Stimulated activated CD8-positive, alpha-beta memory T cell treated with anti-CD3 and anti-CD28 coated beads, Interleukin-15, amount 100 ng/mL, for 4 hours (primary cell): Measurements from ENCODE around the gene CC2D1A.

Experiments
- DNase-seq, 2 donors: peaks; one replicate each; pipeline ENCODE4 v3.0.0-alpha.2; 2020; ENCODE audit warnings: low read depth in 2 of 2

The CC2D1A gene

GRCh38 chr19:13935765-13936510 lies 29.9 kb downstream of the CC2D1A start:
- no peak for DNase-seq

GRCh38 chr19:13937479-13938300 lies 31.7 kb downstream of the CC2D1A start:
- DNase-seq = no peak

GRCh38 chr19:13938301-13939064 lies 32.5 kb downstream of the CC2D1A start, which contains the start of gene PODNL1:
TSS of gene PODNL1 (minus strand) at chr19:13938417. CDS start at chr19:13938181, 236 bp downstream.
- DNase-seq = no peak

- DNase-seq = no peak
These were observed 36.2 kb downstream of the CC2D1A start for GRCh38 chr19:13942023-13942684.

- DNase-seq = no peak
These were observed 40.4 kb downstream of the CC2D1A start for GRCh38 chr19:13946414-13946813.

- no peak for DNase-seq
These were observed 45.0 kb downstream of the CC2D1A start for GRCh38 chr19:13951043-13951442.

GRCh38 chr19:13951799-13952153 lies 45.8 kb downstream of the CC2D1A start:
- no peak for DNase-seq

- peak; percentile 96 to 99 for DNase-seq
These were observed 46.3 kb downstream of the CC2D1A start, which contains the start of gene DCAF15 for GRCh38 chr19:13952154-13952930. TSS of gene DCAF15 (plus strand) at chr19:13952509. CDS start at chr19:13952513, 4 bp downstream.

GRCh38 chr19:13952931-13953531 lies 47.0 kb downstream of the CC2D1A start:
- DNase-seq = no peak

GRCh38 chr19:13954185-13954584 lies 48.2 kb downstream of the CC2D1A start:
- no peak for DNase-seq

GRCh38 chr19:13955662-13956364 lies 49.8 kb downstream of the CC2D1A start:
- DNase-seq = no peak

- DNase-seq = no peak
These were observed 50.4 kb downstream of the CC2D1A start for GRCh38 chr19:13956365-13956744.

- DNase-seq = no peak
These were observed 51.0 kb downstream of the CC2D1A start for GRCh38 chr19:13957051-13957450.

- DNase-seq = no peak
These were observed 52.0 kb downstream of the CC2D1A start for GRCh38 chr19:13958043-13958442.

GRCh38 chr19:13959141-13959961 lies 53.4 kb downstream of the CC2D1A start:
- no peak for DNase-seq

- DNase-seq = no peak
These were observed 54.2 kb downstream of the CC2D1A start for GRCh38 chr19:13959962-13960862.

GRCh38 chr19:13960863-13961784 lies 55.1 kb downstream of the CC2D1A start:
- no peak for DNase-seq
